HL-60 (cell line): ENCODE measurements around the gene GPR39.

ENCODE experiments used
- POLR2AphosphoS5 ChIP-seq: IDR thresholded peaks from 2 replicates; pipeline ENCODE4 v1.6.1; 2012; ENCODE audit warnings: low read depth
- TF ChIP-seq, protein P1 (sequence below): IDR thresholded peaks from one replicate; pipeline ENCODE4 v1.5.1; 2011; ENCODE audit warnings: low read length, control low read depth, inconsistent platforms; ENCODE audit not compliant: insufficient read depth

GRCh38 chr2:132374151-132374550 lies 42.5 kb upstream of the GPR39 start:
- no peak for TF ChIP-seq POLR2AphosphoS5
- TF ChIP-seq, protein P1, sequence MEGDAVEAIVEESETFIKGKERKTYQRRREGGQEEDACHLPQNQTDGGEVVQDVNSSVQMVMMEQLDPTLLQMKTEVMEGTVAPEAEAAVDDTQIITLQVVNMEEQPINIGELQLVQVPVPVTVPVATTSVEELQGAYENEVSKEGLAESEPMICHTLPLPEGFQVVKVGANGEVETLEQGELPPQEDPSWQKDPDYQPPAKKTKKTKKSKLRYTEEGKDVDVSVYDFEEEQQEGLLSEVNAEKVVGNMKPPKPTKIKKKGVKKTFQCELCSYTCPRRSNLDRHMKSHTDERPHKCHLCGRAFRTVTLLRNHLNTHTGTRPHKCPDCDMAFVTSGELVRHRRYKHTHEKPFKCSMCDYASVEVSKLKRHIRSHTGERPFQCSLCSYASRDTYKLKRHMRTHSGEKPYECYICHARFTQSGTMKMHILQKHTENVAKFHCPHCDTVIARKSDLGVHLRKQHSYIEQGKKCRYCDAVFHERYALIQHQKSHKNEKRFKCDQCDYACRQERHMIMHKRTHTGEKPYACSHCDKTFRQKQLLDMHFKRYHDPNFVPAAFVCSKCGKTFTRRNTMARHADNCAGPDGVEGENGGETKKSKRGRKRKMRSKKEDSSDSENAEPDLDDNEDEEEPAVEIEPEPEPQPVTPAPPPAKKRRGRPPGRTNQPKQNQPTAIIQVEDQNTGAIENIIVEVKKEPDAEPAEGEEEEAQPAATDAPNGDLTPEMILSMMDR = no peak
